8988T (cell line): ENCODE data around the gene KCNN4.
"Not testable (repeated sequence)": the region's sequence is repeated elsewhere in the genome, so short reads cannot be mapped to it uniquely, and the experiment has no call there.

Experiments
- DNase-seq: peaks from one replicate; pipeline ENCODE4 v3.0.0; 2011

Gene KCNN4

GRCh38 chr19:43798546-43799409 is 18.0 kb upstream of the KCNN4 start:
- DNase-seq = no peak

GRCh38 chr19:43798026-43798545 is 17.3 kb upstream of the KCNN4 start:
- DNase-seq = no peak

DNA sequence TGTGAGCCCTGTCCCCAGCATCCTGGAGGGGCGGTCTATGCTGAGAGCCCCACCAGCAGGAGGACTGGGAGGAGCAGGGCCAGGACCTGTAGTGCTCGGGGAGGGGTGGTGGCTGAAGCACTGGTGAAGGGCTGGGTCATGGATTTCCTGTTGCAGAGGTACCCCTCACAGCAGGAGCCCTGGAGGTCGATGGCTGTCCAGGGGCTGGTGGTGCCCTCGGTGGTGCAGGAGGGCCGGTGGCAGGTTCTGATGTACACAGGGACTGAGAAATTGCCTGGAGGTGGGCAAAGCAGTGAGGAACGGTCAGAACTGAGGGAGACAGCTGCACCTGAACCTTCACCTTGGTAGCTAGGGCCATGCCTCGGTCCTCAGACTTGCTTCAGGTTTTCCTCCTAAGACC is 16.8 kb upstream of the KCNN4 start:
- no peak for DNase-seq

DNA sequence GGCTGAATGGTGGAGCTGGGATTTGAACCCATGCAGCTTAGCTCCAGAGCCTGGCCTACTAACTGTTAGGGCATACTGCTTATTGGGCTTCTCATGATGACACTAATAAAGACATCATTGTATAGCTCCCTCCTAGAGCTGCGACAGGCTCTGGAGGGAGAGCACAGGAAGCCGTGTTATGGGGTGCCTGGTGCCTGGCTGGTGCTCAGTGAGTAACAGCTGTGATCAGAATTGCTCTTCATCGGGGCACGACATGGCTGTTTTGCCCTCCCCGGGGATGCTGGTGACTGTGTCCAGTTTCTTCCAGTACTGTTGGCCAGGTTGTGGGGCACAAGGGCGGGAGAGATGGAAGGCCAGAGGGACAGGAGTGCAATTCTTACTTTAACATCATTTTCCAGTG is 16.3 kb upstream of the KCNN4 start:
- no peak for DNase-seq

- no peak for DNase-seq
Observed at GRCh38 chr19:43790587-43790986, 9.8 kb upstream of the KCNN4 start.

DNA sequence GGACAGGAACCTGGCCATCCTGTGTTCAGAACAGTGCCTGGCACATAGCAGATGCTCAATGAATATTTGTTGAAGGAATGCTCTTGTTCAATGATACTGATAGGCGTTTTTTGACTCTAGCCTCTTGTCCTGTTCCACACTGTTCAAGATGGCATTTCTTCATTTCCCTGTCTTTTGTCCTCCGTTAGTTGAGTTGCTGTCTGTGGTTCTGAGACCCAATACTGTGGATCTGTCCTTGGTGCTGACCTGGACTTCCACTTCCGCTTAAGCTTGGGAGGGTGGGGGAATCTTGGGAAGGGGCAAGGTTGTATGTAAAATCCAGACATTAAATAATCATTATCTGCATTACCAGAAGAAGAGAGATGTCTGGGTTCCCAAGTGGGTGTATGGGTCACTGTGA is 8.3 kb upstream of the KCNN4 start:
- DNase-seq = no peak

GRCh38 chr19:43786665-43787064 is 5.9 kb upstream of the KCNN4 start:
- DNase-seq = no peak

- no peak for DNase-seq
Observed at GRCh38 chr19:43784981-43785808, 4.4 kb upstream of the KCNN4 start.

DNA sequence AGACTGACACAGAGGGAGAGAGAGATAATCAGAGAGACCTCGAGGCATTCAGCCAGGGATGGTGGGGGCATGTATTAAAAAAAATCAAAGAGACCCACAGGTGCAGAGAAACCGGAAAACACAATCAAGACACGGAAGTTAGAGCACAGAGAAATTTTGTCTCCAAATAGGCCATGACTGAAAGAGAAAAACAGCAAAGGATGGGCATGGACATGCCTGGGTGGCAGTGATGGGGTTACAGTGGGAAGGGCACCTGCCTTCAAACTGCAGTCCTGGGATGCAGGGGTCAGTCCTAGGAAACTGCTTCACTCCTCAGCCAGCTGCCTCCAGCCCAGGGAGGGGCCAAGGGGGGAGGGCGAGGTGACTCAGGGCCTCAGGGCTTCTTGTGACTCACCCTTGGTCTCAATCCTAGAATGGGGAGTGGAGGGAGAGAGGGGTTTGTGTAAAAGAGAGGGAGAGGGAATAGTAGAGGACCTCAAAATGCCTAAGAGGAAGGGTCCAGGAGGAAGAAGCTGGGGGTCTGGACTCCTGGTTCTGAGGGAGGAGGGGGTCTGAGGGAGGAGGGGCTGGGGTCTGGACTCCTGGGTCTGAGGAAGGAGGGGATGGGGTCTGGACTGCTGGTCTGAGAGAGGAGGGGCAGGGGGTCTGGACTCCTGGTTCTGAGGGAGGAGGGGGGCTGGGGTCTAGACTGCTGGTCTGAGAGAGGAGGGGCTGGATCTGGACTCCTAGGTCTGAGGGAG is 3.6 kb upstream of the KCNN4 start:
- DNase-seq = peak; percentile 59

- DNase-seq = no peak
Observed at GRCh38 chr19:43783636-43784035, 2.9 kb upstream of the KCNN4 start.

DNA sequence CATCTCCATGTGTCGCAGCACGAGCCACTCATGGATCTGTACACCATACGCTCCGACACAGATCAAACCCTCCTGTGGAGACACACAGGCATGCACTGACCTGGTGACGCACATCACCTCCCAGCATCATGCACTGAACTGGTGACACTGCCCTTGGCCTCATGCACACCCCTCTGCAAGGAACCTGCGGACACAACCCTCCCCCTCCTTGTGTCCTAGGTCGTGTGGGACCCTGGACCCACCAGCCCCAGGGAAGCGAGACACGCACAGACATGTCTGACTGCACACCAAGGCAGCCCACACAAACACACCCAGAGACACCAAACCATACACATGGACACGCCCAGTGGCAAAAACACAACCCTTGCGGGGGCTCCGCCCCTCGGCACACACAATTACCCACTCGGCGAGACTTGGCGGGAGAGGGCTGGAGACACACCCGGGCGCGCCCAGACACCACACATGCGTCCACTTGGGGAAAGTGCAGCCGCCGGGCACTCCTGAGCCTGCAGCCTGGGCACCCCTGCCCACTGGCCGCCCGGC is 2.0 kb upstream of the KCNN4 start:
- DNase-seq = no peak

DNA sequence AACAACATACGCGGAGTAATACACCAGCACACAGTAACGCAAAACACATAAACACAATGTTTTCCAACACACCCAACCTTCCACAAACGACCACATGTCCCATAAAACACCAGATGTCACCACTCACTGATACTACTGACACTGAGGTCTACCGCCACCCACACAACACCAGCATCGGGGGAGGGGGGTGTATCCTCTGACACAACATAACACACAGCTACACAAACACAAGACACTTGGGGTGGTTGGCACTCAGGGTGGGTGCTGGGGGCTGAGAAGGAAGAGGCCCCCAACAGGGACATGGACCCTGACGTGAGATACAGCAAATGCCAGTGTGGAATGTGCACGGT is 1.5 kb upstream of the KCNN4 start:
- DNase-seq = no peak

- no peak for DNase-seq
Observed at GRCh38 chr19:43781630-43782310, 997 bp upstream of the KCNN4 start.

GRCh38 chr19:43779820-43780219 is 953 bp downstream of the KCNN4 start:
- DNase-seq = no peak

- DNase-seq = no peak
Observed at GRCh38 chr19:43779147-43779819, 1.5 kb downstream of the KCNN4 start.

DNA sequence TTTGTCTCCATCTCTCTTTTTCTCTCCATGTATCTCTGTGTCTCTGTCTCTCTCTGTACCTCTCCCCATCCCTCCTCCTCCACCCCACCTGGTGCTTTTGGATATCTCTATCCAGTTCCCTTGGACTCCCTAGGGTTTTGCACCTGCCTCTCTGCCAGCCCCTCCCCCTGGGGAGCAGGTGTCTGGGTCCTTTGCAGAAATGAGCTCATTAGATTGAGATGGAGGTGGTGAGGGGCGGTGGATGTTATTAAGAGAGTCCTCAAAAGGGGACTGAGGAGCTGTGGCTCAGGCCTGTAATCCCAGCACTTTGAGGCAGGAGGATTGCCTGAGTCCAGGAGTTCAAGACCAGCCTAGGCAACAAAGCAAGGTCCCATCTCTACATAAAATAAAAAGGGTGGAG is 2.1 kb downstream of the KCNN4 start:
- DNase-seq = no peak

GRCh38 chr19:43777163-43777695 is 3.5 kb downstream of the KCNN4 start:
- no peak for DNase-seq

DNA sequence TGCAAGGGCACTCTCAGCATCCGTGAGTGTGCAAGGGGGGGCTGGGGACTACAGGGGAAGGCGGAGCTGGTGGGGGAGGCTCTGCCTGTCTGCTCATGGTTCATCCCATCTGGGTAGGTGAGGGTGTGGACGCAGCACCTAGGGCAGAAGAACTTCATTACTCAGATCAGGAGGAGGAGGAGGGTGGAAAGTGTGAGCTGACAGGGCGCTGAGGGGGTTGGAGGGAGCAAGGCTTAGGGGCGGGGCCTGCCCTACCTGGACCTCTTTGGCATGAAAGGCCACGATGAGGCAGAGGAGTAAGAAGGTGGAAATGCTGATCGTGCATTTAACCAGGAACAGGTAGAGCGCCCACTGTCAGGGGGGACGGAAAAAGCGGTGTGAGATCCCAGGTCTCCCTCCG is 4.5 kb downstream of the KCNN4 start:
- DNase-seq = no peak

GRCh38 chr19:43775299-43775890 is 5.4 kb downstream of the KCNN4 start:
- no peak for DNase-seq

DNA sequence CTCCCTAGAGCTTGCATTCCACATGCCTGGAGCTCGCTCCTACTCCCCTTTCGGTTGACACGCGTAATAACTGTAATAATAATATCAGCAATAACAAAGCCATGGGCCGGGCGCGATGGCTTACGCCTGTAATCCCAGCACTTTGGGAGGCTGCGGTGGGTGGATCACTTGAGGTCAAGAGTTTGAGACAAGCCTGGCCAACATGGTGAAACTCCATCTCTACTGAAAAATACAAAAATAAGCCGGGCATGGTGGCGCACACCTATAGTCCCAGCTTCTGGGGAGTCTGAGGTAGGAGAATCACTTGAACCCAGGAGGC is 5.9 kb downstream of the KCNN4 start:
- not testable (repeated sequence) for DNase-seq
